WTC11 (cell line): ENCODE data around the gene MYH11. TPM values are rescaled to one million over a fixed set of nuclear protein-coding genes. Genes with fewer than 3 reads are reported as not detected.

Experiments used
- ATAC-seq: fragments of 200-7000 bp; cut with Tn5 transposase; 2 replicates; pipeline ENCODE4 v1.10.0; 2021; ENCODE audit warnings: mild to moderate bottlenecking, moderate library complexity
- CTCF ChIA-PET: fragments of 300-600 bp; sonication (Branson Sonifier 250); formaldehyde crosslinking; loops from one replicate; lab custom pipeline; 2021; ENCODE audit warnings: antibody characterized with exemption; lab: Charles Lee
- POLR2A ChIA-PET: fragments of 350-600 bp; sonication (Branson Sonifier 250); formaldehyde crosslinking; loops from one replicate; lab custom pipeline; 2021; ENCODE audit warnings: antibody characterized with exemption; lab: Charles Lee
- DNase-seq: peaks from one replicate; pipeline ENCODE4 v3.0.0; 2021; ENCODE audit warnings: low spot score
- H3K27ac Mint-ChIP-seq: 2 replicates; pipeline ENCODE4 v1.8.0; 2021; ENCODE audit warnings: mixed read lengths
- H3K27me3 Mint-ChIP-seq: 2 replicates; pipeline ENCODE4 v1.8.0; 2021; ENCODE audit warnings: low read depth, mild to moderate bottlenecking, moderate library complexity, mixed read lengths
- H3K36me3 Mint-ChIP-seq: 2 replicates; pipeline ENCODE4 v1.8.0; 2021; ENCODE audit warnings: mixed read lengths
- H3K4me1 Mint-ChIP-seq: 2 replicates; pipeline ENCODE4 v1.8.0; 2022; ENCODE audit warnings: mixed read lengths
- H3K4me3 Mint-ChIP-seq: 2 replicates; pipeline ENCODE4 v1.8.0; 2021; ENCODE audit warnings: mild to moderate bottlenecking, moderate library complexity, mixed read lengths
- H3K9me3 Mint-ChIP-seq: 2 replicates; pipeline ENCODE4 v1.8.0; 2021; ENCODE audit warnings: mixed read lengths
- ATF3 ChIP-seq: sonication (generic); formaldehyde crosslinking; conservative IDR thresholded peaks from 2 replicates; pipeline ENCODE4 v1.8.1; 2022; ENCODE audit warnings: mild to moderate bottlenecking, missing genetic modification reagents
- ERG ChIP-seq: fragments of 250-450 bp; sonication (Bioruptor Pico); IDR thresholded peaks from 2 replicates; pipeline ENCODE4 v1.8.0; 2021; ENCODE audit warnings: mild to moderate bottlenecking
- ETV6 ChIP-seq: sonication (generic); formaldehyde crosslinking; IDR thresholded peaks from 2 replicates; pipeline ENCODE4 v1.8.1; 2022; ENCODE audit warnings: mild to moderate bottlenecking, missing genetic modification reagents
- FOXP4 ChIP-seq: sonication (generic); formaldehyde crosslinking; IDR thresholded peaks from 2 replicates; pipeline ENCODE4 v1.8.0; 2022; ENCODE audit warnings: mild to moderate bottlenecking, missing genetic modification reagents
- GRHL2 ChIP-seq: fragments of 250-450 bp; sonication (Bioruptor Pico); IDR thresholded peaks from 2 replicates; pipeline ENCODE4 v1.8.0; 2022; ENCODE audit warnings: mild to moderate bottlenecking, moderate library complexity; ENCODE audit not compliant: insufficient replicate concordance, severe bottlenecking
- IRF1 ChIP-seq: sonication (generic); formaldehyde crosslinking; IDR thresholded peaks from 2 replicates; pipeline ENCODE4 v1.8.0; 2023; ENCODE audit warnings: missing genetic modification reagents
- JAZF1 ChIP-seq: fragments of 250-450 bp; sonication (Bioruptor Pico); IDR thresholded peaks from 2 replicates; pipeline ENCODE4 v1.9.0; 2021; ENCODE audit warnings: moderate library complexity, mild to moderate bottlenecking, inconsistent platforms
- KAT7 ChIP-seq: sonication (generic); formaldehyde crosslinking; IDR thresholded peaks from 2 replicates; pipeline ENCODE4 v1.8.1; 2023; ENCODE audit warnings: missing genetic modification reagents, mild to moderate bottlenecking, borderline replicate concordance
- MLX ChIP-seq: sonication (generic); formaldehyde crosslinking; IDR thresholded peaks from 2 replicates; pipeline ENCODE4 v1.8.1; 2023; ENCODE audit warnings: mild to moderate bottlenecking, missing genetic modification reagents, moderate library complexity
- MXD4 ChIP-seq: fragments of 250-450 bp; sonication (Bioruptor Pico); IDR thresholded peaks from 2 replicates; pipeline ENCODE4 v1.8.0; 2021; ENCODE audit warnings: mild to moderate bottlenecking, moderate library complexity, borderline replicate concordance
- MYBL2 ChIP-seq: sonication (generic); formaldehyde crosslinking; IDR thresholded peaks from 2 replicates; pipeline ENCODE4 v1.8.1; 2023; ENCODE audit warnings: mild to moderate bottlenecking, moderate library complexity, missing genetic modification reagents
- NFATC4 ChIP-seq: fragments of 250-450 bp; sonication (Bioruptor Pico); IDR thresholded peaks from 2 replicates; pipeline ENCODE4 v1.9.0; 2021; ENCODE audit warnings: mild to moderate bottlenecking
- NR3C1 ChIP-seq: sonication (generic); formaldehyde crosslinking; conservative IDR thresholded peaks from 2 replicates; pipeline ENCODE4 v1.8.1; 2023; ENCODE audit warnings: low read depth, mild to moderate bottlenecking, missing genetic modification reagents
- TP53 ChIP-seq: sonication (generic); formaldehyde crosslinking; IDR thresholded peaks from 2 replicates; pipeline ENCODE4 v1.8.1; 2023; ENCODE audit warnings: mild to moderate bottlenecking, missing genetic modification reagents
- ZNF138 ChIP-seq: sonication (generic); formaldehyde crosslinking; conservative IDR thresholded peaks from 2 replicates; pipeline ENCODE4 v1.8.1; 2022; ENCODE audit warnings: mild to moderate bottlenecking, moderate library complexity, missing genetic modification reagents
- ZNF219 ChIP-seq: sonication (generic); formaldehyde crosslinking; IDR thresholded peaks from 2 replicates; pipeline ENCODE4 v1.8.0; 2023; ENCODE audit warnings: missing genetic modification reagents, mild to moderate bottlenecking, borderline replicate concordance
- ZNF425 ChIP-seq: fragments of 250-450 bp; sonication (Bioruptor Pico); conservative IDR thresholded peaks from 2 replicates; pipeline ENCODE4 v1.9.0; 2021; ENCODE audit warnings: mild to moderate bottlenecking
- ZNF512 ChIP-seq: sonication (generic); formaldehyde crosslinking; IDR thresholded peaks from 2 replicates; pipeline ENCODE4 v1.8.1; 2022; ENCODE audit warnings: missing genetic modification reagents, borderline replicate concordance
- ZNF532 ChIP-seq: fragments of 250-450 bp; sonication (Bioruptor Pico); IDR thresholded peaks from 2 replicates; pipeline ENCODE4 v1.9.0; 2021; ENCODE audit warnings: mild to moderate bottlenecking, borderline replicate concordance
- total RNA-seq: library from RNA; stranded (reverse); gene quantifications from 3 replicates; pipeline ENCODE4 v1.2.3, GENCODE V29; 2021

MYH11 gene
- total RNA-seq, 1 experiment from 2014 or later = 0.74 TPM

GRCh38 chr16:15803618-15804017 lies 53.2 kb downstream of the MYH11 start:
- no peaks in the 10 kb centered on the region for H3K9me3 Mint-ChIP-seq
- no peak overlapping the region for H3K27ac Mint-ChIP-seq
- TF ChIP-seq GRHL2 (CRISPR knock-in tag) (no peak), NFATC4 (CRISPR knock-in tag) (no peak), ZNF138 (CRISPR knock-in tag) (no peak), ETV6 (no peak), MXD4 (CRISPR knock-in tag) (no peak), IRF1 (CRISPR knock-in tag) (no peak), KAT7 (CRISPR knock-in tag) (no peak), ATF3 (CRISPR knock-in tag) (no peak), NR3C1 (CRISPR knock-in tag) (no peak), ZNF425 (CRISPR knock-in tag) (no peak)
- no peaks in the 10 kb centered on the region for H3K27me3 Mint-ChIP-seq
- H3K4me1 Mint-ChIP-seq = peaks cover 11% of the 10 kb centered on the region
- no peak for DNase-seq
- ChIA-PET CTCF (interaction anchor here (1.1 kb wide), 2 partner anchors 19 to 26 kb away, joined by 3 to 10 read pairs; no protein-coding TSS in a partner anchor), POLR2A (interaction anchor here (0.7 kb wide), 1 partner anchor 167 kb away, joined by 3 read pairs; no protein-coding TSS in a partner anchor)
- ATAC-seq = no peak
- H3K36me3 Mint-ChIP-seq = no peaks in the 10 kb centered on the region
- no peak overlapping the region for H3K4me3 Mint-ChIP-seq

- ATAC-seq = no peak
- Mint-ChIP-seq H3K4me3 (no peak overlapping the region), H3K27me3 (no peaks in the 10 kb centered on the region; the same call in 1 of the 2 replicates), H3K36me3 (peaks cover 3% of the 10 kb centered on the region; the same call in 1 of the 2 replicates), H3K27ac (no peak overlapping the region), H3K4me1 (no peaks in the 10 kb centered on the region), H3K9me3 (peaks cover 16% of the 10 kb centered on the region)
- no peak for DNase-seq
- ChIA-PET CTCF (no interaction called here), POLR2A (no interaction called here)
- TF ChIP-seq ERG (CRISPR knock-in tag) (no peak), ZNF512 (CRISPR knock-in tag) (no peak), NFATC4 (CRISPR knock-in tag) (no peak), MLX (CRISPR knock-in tag) (no peak), ZNF219 (CRISPR knock-in tag) (no peak), FOXP4 (CRISPR knock-in tag) (no peak), JAZF1 (CRISPR knock-in tag) (no peak), TP53 (no peak), ZNF532 (CRISPR knock-in tag) (no peak), GRHL2 (CRISPR knock-in tag) (no peak), MYBL2 (CRISPR knock-in tag) (no peak)
Measured at GRCh38 chr16:15799851-15800495, 56.9 kb downstream of the MYH11 start.
